T-helper 2 cell treated with Interferon-gamma antibody and Interleukin-4, amounts not matched to agents 5 μg/mL and 100 μg/mL, for 36 hours (primary cell): ENCODE results near the gene GSTM5.
"Not testable (repeated sequence)": the region's sequence is repeated elsewhere in the genome, so short reads cannot be mapped to it uniquely, and the experiment has no call there.

ENCODE experiments used
- DNase-seq: peaks from one replicate; pipeline ENCODE4 v3.0.0; 2021; ENCODE audit warnings: low spot score
- H3K27ac Mint-ChIP-seq: one replicate; pipeline ENCODE4 v1.8.0; 2021; ENCODE audit warnings: mild to moderate bottlenecking, mixed read lengths
- H3K27me3 Mint-ChIP-seq: one replicate; pipeline ENCODE4 v1.8.0; 2021; ENCODE audit warnings: low read depth, mixed read lengths
- H3K36me3 Mint-ChIP-seq: one replicate; pipeline ENCODE4 v1.8.0; 2021; ENCODE audit warnings: low read depth, mixed read lengths
- H3K4me1 Mint-ChIP-seq: one replicate; pipeline ENCODE4 v1.8.0; 2021; ENCODE audit warnings: low read depth, mixed read lengths
- H3K4me3 Mint-ChIP-seq: one replicate; pipeline ENCODE4 v1.8.0; 2022; ENCODE audit warnings: mild to moderate bottlenecking, moderate library complexity, mixed read lengths
- H3K9me3 Mint-ChIP-seq: one replicate; pipeline ENCODE4 v1.8.0; 2021; ENCODE audit warnings: mixed read lengths

The GSTM5 gene

GRCh38 chr1:109765896-109766615, 54.0 kb downstream of the GSTM5 start:
- DNase-seq = no peak
- no peak overlapping the region for H3K4me3 Mint-ChIP-seq
- peaks cover 2% of the 10 kb centered on the region for H3K4me1 Mint-ChIP-seq
- H3K27ac Mint-ChIP-seq = no peak overlapping the region
- H3K27me3 Mint-ChIP-seq = no peaks in the 10 kb centered on the region
- H3K36me3 Mint-ChIP-seq = no peaks in the 10 kb centered on the region
- no peaks in the 10 kb centered on the region for H3K9me3 Mint-ChIP-seq

GRCh38 chr1:109766991-109767636, 55.1 kb downstream of the GSTM5 start:
- not testable (repeated sequence) for DNase-seq, H3K4me1 Mint-ChIP-seq

More at GRCh38 chr1:109766991-109767636, 55.1 kb downstream of the GSTM5 start:
- not testable (repeated sequence) for H3K27me3 Mint-ChIP-seq, H3K4me3 Mint-ChIP-seq, H3K9me3 Mint-ChIP-seq, H3K36me3 Mint-ChIP-seq, H3K27ac Mint-ChIP-seq
